ENCODE data around the gene TNFAIP8L2.

The TNFAIP8L2 gene

GRCh38 chr1:151156515-151156819 lies at the start of gene TNFAIP8L2:
TNFAIP8L2 (plus strand) TSS chr1:151156649; CDS start chr1:151158698, 2,049 bp downstream.
- no peak for DNase-seq

- no peak for DNase-seq
Measured at GRCh38 chr1:151106894-151107293, 49.6 kb upstream of the TNFAIP8L2 start.

GRCh38 chr1:151108331-151108730 lies 48.1 kb upstream of the TNFAIP8L2 start:
- DNase-seq: no peak

- DNase-seq: no peak
Measured at GRCh38 chr1:151113877-151114276, 42.6 kb upstream of the TNFAIP8L2 start.

- no peak for DNase-seq
Measured at GRCh38 chr1:151124763-151125403, 31.6 kb upstream of the TNFAIP8L2 start.

- no peak for DNase-seq
Measured at GRCh38 chr1:151128800-151129199, 27.6 kb upstream of the TNFAIP8L2 start.

GRCh38 chr1:151130987-151131586 lies 25.4 kb upstream of the TNFAIP8L2 start:
- peak; percentile 22 for DNase-seq

- no peak for DNase-seq
Measured at GRCh38 chr1:151131701-151132334, 24.6 kb upstream of the TNFAIP8L2 start.

- DNase-seq: no peak
Measured at GRCh38 chr1:151132335-151133017, 24.0 kb upstream of the TNFAIP8L2 start.

- DNase-seq: no peak
Measured at GRCh38 chr1:151133018-151133806, 23.2 kb upstream of the TNFAIP8L2 start.

GRCh38 chr1:151134396-151134795 lies 22.1 kb upstream of the TNFAIP8L2 start:
- no peak for DNase-seq

GRCh38 chr1:151134991-151135390 lies 21.5 kb upstream of the TNFAIP8L2 start:
- no peak for DNase-seq

GRCh38 chr1:151135433-151136385 lies 20.7 kb upstream of the TNFAIP8L2 start:
- DNase-seq: no peak

- no peak for DNase-seq
Measured at GRCh38 chr1:151137789-151138188, 18.7 kb upstream of the TNFAIP8L2 start.

- DNase-seq: no peak
Measured at GRCh38 chr1:151142411-151143056, 13.9 kb upstream of the TNFAIP8L2 start.

GRCh38 chr1:151143057-151143435 lies 13.4 kb upstream of the TNFAIP8L2 start:
- no peak for DNase-seq

GRCh38 chr1:151143986-151144385 lies 12.5 kb upstream of the TNFAIP8L2 start:
- no peak for DNase-seq

GRCh38 chr1:151144474-151145303 lies 11.8 kb upstream of the TNFAIP8L2 start:
- DNase-seq: no peak

GRCh38 chr1:151145304-151146071 lies 11.0 kb upstream of the TNFAIP8L2 start:
- DNase-seq: no peak

- DNase-seq: no peak
Measured at GRCh38 chr1:151146072-151146411, 10.4 kb upstream of the TNFAIP8L2 start.

Measured in GOT3 (cell line).